Ishikawa (cell line): ENCODE data around the gene CNGA4.

ENCODE experiments used
- CEBPB ChIP-seq: IDR thresholded peaks from 2 replicates; pipeline ENCODE4 v1.6.1; 2012
- NFIC ChIP-seq: IDR thresholded peaks from 2 replicates; pipeline ENCODE4 v1.6.1; 2012
- RAD21 ChIP-seq: IDR thresholded peaks from 2 replicates; pipeline ENCODE4 v1.6.1; 2012; ENCODE audit warnings: low read depth
- TAF1 ChIP-seq: IDR thresholded peaks from 2 replicates; pipeline ENCODE4 v1.6.1; 2012; ENCODE audit warnings: low read depth, mild to moderate bottlenecking
- YY1 ChIP-seq: IDR thresholded peaks from 2 replicates; pipeline ENCODE4 v1.6.1; 2012; ENCODE audit warnings: low read depth
- TF ChIP-seq, protein P1 (sequence below): IDR thresholded peaks from 2 replicates; pipeline ENCODE4 v1.6.1; 2012

DNA sequence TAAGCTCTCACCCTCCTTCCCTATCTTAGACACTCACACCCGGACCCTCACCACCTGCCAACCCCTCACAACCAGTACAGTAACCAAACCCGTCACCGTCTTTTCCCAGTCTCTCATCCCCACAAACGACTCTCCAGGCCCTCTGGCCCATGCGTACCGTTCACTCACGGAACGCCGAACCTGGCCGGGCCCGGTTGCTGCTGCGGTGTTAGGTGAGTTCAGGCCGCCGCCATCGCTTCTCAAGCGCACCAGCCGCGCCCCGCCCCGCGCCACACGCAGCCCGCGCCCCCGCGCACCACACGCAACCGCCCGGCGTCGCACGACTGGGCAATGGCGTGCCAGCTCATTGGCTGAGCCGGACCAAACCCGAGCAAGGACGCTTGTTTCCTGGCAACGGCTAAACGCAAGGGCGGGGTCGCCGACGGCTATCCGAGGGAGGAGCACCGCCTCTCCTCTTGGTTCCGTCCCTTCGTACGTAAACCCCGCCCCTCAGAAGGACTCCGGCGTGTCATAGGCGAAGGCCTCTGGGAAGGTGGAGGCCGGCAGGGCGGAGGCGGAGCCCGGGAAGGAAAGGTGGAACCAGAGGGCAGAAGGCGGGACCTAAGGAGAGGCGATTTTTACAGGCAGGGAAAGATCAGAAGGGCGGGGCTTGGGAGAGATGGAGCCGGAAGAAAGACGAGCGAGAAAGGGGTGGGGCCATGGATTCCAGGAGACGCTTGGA lies 4.3 kb upstream of the CNGA4 start, which contains the start of gene FHIP1B:
- TF ChIP-seq TAF1 (peak; percentile 88), RAD21 (no peak), CEBPB (no peak), NFIC (no peak), YY1 (peak; percentile 91)
- TF ChIP-seq, protein P1, sequence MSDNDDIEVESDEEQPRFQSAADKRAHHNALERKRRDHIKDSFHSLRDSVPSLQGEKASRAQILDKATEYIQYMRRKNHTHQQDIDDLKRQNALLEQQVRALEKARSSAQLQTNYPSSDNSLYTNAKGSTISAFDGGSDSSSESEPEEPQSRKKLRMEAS: peak; percentile 44; the same call in 1 of the 2 replicates
